Stimulated activated CD8-positive, alpha-beta memory T cell treated with anti-CD3 and anti-CD28 coated beads, Interleukin-15, amount 100 ng/mL, for 24 hours (primary cell): Measurements from ENCODE around the gene CCDC158.
"Not testable (repeated sequence)": the region's sequence is repeated elsewhere in the genome, so short reads cannot be mapped to it uniquely, and the experiment has no call there.

Source experiments
- DNase-seq: peaks from one replicate; pipeline ENCODE4 v3.0.0-alpha.2; 2020; ENCODE audit warnings: low read depth

The CCDC158 gene

DNA sequence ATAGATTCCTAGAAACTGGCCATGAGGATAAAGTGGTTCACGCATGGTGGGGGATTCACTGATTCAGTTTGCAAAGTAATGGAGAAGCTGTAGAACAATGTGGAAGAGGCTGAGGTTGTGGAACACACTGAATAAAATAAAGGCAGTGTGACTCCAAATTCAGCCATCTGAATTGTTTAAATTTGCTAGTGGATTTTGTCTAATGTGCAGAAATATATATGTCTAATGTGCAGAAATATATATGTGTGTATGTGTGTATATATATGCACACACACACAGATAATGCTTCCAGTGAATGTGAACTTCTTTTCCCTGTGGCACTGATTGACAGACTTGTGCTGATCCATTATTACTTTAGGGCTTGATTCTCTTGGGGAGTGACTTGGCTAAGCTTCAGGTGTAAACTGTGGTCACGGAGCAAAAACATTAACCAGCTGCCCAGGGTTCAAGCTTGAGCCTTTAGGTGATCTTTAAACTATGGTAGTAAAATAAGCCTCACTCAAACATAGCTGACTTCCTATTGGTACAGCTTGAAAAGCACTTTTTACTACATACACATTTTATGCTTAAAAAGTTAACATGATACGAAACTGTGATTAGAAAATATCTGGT is 110.9 kb downstream of the CCDC158 start:
- no peak for DNase-seq

DNA sequence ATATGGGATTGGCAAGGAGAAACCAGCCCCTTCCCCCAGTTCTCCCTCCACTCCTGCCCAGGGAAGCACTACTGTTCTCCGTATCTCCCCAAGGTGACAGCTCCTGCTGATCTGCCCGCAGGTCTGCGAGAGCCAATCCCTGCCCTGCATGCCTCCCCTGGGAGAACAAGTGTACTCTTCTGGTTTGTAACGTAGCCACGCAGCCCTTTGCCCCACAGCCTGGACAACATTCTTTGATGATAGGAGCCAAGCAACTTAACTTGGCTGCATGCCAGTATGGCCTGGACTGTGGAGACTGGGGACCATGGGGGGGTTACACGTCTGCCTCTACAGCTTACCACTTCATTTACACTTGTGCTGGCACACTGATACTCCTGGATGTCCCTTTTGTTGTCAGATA is 112.4 kb downstream of the CCDC158 start:
- no peak for DNase-seq

DNA sequence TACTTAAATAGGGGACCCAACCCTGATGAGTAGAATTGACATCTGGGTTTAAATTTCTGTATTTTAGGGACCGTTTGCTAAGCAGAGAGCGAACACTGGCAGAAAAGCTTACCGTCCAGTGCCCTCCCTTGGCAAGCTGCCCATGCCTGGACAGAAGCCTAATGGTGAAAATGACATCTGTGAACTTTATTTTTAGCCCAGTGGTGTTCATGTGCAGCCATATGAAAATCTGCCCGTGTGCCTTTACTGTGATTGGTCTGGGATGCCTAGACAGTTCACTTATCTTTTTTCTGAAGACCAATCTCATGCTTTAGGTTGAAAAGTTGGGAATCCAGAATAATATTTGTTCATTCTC is 113.3 kb downstream of the CCDC158 start:
- no peak for DNase-seq

DNA sequence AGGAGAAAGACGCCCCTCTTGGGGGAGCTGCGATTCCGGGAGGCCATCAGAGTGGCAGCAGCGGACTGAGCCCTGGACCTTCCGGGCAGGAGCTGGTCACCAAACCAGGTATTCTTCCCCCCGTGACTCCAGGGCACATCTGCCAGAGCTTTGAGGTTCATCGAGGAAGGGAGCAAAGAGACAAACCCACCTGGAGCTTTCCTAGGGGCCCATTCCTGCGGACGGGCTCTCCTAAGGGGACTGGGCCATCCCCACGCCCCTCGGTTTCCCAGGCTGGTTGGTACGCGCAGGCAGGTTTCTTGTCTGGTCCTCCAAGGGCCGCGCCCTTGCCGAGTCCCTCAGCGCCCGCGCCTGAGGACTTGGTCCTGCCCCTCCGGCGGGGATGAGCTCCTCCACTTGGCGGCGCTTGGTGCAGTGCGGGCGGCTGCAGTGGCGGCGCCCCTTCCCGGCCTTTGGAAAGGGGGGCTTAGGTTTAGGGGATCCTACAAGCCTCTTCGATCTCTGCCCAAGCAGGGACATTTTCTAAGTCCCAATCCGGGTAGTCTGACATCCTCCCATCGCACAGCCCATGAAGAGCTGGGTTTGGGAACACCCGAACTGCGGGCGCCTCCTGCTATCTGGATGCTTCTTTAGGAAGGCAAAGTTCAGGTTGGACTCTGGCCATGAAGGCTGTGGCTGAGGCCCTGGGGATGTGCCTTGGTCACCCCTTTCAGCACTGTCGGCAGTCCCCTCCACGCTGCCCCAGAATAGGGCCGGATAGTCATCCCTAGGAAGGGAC is 113.9 kb downstream of the CCDC158 start:
- DNase-seq, result no peak

DNA sequence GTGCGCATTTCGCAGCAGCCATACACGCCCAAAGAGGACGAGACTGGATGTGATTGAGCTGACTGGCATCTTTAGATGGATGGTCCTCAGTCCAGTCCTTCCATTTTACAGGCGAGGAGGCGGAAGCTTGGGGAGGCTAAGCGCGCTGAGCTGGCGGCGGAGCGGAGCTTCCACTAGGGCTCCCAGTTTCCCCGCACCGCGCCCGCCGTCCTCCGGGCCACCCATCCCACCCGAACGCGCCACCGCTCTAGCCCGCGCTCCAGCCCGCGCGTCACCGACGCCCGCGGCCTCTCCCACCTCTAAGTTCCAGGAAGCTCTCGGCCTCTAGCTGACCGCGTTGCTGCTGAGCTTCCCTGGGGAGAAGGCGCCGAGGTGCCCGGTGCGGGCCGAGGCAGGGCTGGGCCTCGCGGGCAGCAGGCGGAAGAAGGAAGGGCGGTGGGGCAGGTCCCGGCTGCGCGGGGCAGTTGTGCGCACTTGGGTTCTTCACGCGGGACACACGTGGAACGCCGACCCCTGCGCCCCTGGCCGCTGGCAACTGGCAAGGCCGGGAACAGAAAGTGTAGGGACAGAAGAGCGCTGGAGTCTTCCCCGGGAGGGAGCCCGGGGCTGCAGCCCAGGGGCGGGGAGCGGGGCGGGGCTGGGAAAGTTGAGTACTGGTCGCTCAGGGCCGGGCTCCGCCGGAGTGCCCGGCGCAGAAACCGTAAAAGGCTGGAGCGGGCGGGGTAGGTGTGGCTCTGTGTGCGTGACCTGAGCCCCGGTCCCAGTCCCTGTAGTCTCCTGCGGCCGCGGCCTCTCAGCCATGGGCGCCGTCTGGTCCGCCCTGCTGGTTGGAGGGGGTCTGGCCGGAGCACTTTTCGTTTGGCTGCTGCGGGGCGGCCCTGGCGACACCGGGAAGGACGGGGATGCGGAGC is 114.7 kb downstream of the CCDC158 start, which contains the start of gene STBD1:
TSS of gene STBD1 (plus strand) at position 763 of the 911 bp plus-strand sequence. CDS start at position 800, 37 bp downstream.
- no peak for DNase-seq

DNA sequence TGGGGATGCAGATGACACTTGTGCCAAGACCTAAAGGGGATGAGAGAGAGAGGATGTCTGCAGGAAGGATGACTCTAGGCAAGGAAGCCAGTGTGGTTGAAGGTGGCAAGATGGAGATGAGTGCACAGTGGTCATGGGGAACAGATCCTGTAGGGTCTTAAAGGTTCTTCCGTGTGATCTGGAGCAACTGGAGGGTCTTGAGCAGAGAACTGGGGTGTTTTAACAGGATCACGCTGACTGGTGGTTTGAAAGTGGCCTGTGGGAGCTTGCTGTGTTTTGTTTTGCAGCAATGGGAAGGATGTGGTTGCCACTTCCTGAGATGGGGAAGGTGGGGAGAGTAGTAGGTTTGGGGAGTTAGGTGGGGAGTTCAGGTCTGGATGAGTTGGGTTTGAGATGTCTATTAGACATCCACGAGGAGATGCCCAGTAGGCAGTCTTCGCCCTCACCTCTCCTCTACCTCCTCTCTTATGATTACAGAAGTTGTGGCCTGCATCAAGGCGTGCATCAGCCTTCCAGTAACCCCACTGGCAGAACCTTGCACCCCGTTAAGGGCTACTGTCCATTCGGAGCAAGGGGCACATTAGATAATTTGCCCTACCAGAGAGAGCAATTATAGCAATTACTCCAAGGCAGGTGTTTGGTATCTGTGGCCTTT is 115.8 kb downstream of the CCDC158 start:
- DNase-seq, result no peak

DNA sequence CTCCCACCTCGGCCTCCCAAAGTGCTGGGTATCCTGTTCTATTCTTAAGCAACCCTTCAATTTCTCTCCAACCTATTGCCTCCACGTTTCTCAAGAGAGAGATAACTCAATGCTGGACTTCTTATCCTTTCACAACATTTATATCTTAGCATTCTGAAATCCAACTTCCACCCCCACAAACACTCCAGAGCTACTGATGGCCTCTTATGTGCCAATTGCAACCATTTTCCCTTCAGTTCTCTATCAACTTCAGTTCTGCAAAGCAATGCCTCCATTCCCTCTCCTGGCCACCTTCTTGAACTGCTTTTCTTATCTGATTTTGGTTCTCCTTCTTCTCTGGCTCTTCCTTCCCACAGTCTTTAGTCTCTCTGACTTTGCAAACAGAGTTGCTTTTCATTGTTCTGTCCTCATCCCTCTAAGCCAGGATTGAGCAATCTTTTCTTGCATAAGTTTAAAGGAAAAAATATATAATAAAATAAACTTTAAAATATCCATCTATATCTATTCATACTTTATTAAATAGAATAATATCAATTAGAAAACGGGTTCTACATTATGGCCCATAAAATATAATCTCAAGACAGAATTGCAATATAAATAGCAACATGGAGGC is 118.0 kb downstream of the CCDC158 start:
- no peak for DNase-seq

DNA sequence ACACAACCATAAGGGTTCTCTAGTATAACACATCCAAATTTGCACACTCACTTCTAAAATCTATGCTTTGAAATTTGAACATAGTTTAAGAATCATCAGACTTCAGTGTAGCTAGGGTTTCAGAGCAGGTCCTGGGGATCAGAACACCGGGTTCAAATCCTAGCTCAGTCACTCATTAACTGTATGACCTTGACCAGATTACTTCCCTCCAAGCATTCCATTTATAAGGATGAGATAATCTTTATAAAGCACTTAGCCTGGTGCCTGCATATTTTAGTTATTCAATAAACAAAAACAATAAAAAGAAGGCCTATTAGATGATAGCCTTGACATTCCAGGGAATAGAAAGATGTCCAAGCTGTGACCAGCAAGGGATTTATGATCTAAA is 119.2 kb downstream of the CCDC158 start:
- DNase-seq, result no peak

DNA sequence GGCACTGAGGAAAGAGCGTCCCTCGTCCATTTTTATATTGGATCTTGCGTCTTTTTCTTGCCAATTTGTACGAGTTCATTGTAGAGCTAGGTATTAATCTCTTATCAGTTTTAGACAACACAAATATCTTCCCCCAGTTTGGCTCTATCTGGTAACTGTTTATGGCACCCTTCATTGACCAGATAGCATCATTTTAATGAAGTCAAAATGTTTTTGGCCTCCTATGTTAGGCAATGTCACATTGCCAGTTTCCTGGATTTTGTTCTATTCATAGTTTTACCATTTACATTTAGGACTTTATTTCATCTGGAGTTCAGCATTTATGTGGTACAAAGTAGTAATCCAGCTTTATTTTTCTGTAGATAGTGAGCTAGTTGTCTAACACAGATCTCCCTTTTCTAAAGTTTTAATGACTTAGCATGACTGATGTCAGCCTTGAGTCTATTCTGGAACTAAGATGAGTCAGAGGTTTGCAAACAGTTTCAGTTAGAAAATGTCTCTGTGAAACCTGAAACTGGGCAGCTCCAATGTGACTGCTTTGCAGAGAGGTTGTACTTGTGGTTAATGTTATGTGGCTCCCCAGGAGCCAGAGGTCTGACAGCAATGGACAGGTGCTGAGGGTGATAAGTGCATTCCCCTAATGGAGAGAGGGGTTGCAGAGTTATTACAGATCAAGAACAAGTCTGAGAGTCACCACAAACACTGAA is 119.7 kb downstream of the CCDC158 start:
- no peak for DNase-seq

DNA sequence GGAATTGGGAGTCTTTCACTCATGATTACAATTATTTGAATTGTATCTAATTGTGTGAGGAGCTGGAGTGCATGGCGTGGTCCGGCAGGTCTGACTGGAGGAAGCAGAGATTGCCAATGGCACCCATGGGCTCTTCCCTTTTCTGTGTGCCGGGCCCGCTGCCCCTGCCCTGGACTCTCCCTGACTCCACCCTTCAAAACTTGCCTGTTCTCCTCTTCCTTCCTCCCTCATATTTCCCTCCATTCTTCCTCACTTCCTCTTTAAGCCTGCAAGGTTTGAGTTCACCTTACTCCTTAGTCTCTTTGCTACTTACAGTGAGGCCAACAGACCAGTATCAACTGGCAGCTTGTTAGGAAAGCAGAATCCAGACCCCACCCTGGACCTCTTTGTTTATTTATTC is 120.9 kb downstream of the CCDC158 start:
- no peak for DNase-seq

DNA sequence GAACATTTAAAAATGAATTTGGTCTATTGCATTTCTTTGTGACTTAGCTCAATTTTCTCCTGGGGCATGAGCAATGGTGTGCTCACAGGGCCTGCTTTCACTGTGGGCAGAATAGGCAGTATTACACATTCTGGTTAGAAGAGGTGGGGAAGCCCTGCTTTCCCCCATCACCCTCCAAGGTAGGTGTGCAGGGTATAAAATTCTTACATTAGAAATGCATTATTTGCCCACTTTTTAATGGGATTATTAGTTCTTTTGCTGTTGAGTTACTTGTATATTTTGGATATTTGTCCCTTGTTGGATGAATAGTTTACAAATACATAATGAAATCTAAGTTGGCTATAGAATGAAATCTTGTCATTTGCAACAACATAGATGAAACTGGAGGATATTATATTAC is 122.7 kb downstream of the CCDC158 start:
- no peak for DNase-seq

DNA sequence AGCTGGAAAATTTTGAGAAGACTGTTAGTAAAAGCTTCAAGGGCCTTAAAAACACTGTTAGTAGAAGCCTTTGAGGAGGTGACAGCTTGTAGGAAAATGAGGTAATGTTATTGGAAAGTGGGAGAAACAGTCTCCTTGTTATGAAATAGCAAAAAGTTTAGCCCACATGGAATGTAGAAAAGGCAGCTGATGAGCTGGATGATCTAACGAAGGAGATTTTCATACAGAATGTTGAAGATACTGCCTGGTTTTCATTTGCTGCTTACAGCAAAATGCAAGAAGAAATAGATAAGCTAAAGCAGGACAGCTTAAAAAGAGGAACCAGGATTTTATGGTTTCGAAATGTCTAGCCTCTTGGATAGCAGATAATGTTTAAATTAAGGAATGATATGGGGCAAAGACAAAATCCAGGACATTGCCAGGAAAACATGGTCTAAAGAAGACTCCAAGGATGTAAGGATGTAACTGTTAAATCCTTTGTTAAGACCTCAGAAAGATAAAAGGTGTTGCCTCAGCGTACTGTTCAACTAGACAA is 124.6 kb downstream of the CCDC158 start:
- DNase-seq, result no peak

DNA sequence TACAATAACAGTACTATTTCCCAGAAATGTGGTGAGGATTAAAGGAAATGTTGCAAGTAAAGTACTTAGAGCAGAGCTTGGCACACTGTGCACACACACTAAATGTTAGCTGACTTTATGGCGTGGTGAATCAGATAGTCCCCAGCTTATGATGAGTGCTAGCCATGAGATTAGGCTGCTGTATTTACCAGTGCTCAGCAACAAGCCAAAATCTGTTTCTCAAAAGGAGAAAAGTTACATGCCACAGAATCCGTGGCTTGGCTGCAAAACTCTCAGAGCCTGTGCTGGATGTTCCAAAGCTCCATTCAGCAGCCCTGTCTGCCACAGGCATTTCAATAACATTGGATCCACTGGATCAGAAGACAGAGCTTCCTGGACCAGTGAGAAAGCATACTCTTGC is 127.2 kb downstream of the CCDC158 start:
- no peak for DNase-seq

DNA sequence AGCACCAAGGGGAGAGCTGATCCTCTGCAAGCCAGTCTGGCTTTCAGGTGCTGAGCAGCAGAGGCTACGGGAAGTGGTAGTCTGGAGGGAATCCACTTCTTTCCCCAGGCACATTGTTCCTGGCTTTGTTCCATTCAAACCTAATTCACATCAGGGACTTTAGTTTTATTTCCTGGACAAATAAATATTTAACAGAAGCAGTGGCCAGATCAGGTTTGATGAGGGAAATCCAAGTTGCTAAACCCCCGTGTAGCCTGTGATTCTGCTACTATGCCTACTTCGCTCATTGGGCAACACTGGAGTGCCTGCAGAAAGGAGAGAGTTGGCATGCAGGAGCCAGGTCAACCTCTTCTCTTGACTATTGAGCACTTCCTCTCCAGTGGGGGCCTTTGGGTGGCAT is 128.2 kb downstream of the CCDC158 start:
- no peak for DNase-seq

DNA sequence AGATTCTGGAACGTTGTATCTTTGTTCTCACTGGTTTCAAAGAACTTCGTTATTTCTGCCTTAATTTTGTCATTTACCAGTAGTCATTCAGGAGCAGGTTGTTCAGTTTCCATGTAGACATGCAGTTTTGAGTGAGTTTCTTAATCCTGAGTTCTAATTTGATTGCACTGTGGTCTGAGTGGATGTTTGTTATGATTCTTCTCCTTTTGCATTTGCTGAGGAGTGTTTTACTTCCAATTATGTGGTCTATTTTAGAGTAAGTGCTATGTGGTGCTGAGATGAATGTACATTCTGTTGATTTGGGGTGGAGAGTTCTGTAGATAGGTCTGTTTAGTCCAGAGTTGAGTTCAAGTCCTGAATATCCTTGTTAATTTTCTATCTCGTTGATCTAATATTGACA is 133.1 kb downstream of the CCDC158 start:
- DNase-seq, result not testable (repeated sequence)

DNA sequence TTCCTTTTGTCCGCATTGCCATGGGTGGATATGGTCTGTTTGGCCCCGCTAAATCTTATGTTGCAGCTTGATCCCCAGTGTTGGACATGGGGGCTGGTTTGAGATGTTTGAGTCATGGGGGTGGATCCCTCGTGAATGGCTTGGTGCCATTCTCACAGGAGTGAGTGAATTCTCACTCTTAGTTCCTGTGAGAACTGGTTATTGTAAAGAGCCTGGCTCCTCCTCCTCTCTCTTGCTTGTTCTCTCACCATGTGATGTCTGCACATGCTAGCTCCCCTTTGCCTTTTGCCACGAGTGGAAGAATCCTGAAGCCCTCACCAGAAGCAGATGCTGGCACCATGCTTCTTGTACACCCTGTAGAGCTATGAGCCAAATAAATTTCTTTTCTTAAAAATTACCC is 137.0 kb downstream of the CCDC158 start:
- no peak for DNase-seq

DNA sequence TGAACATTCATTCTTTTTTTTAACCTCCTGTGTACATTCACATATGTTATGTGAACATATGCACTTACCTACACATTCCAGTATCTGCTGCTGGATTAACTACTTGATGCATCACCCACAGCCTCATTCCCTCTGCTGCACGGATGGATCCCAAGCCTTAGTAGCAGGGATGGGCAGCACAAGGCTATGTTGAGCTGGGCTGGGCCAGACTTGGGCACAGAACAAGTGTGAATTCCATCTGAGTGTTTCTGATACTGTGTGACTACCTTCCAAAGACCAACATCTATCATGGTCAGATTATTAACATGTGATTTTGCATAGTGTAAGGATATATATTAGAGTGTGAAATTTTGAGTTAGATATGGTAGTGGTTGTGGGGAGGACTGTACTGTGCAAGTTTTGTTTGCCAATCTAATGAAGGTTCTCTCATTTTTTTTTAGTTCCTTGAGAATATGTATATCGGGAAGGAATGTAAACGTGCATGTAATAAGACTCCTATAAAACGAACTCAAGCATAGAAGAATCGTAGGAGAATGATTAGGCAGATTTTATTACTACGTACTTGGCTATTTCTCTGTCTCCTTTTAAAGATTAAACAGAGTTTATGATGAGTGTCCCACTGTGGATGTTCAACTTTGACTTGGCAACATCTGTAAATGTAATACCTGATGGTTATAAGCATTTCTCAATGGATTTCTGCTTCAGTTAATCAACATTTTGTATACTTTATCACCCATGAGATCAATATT is 137.8 kb downstream of the CCDC158 start:
- DNase-seq, result no peak

DNA sequence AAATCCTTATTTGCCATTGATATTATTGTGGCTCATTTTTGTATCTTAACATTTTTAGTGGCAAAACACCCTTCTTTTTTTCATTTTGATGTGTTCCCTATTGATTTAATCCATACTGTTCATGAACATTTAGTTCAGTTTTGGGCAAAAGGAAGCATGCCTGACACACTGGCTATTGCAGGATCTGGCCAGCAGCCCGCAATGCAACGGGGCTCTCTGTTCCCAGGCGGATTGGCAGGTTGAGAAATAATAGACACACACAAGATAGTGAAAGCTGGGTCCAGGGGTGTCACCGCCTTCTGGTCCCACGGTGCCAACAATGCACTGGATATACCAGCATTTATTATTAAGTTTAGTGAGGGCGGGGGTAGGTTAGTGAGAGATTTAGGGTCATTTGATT is 139.3 kb downstream of the CCDC158 start:
- DNase-seq, result not testable (repeated sequence)

DNA sequence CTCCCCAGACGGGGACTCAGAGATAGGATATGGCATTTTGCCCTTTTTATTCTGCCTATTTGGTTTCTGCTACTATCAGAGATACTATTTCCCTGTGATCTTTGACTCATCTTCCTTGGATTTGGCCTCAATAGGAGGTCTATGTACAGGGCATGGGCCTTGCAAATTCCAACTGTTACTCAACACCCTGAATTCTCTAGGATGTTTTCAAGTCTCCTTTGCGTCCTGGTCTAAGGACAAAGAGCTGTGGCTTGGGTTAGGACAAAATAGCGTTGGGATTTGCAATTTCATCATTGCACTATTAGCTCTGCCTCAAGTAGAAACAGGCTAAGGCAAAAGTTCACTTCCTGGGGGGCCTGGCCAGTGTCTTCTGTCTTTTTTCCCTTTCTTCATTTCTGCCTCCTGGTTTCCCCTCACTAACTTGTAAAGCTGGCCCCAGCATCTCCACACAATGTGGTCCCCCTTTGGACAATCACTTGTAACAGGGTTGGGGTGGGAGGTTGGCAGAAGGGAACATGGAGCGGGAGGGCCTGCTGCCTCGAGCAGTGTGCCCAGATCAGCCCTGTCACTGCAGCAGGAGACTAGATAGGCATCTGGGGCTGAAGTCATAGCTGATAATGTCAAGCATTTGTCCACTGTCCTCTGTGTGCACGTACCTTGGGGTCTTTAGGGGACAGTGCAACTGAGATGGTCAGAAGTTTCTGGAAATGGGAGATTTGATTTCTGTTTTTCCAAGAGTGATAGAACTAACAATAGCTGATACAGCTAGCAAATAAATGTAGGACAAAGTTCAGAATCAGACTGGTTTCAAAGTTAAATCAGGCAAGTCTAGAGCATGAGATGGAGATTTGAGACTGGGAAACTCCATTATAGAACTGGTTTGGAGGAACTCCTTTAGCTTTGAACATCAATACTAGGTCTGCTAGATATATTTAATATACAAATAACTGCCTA is 140.2 kb downstream of the CCDC158 start:
- DNase-seq, result no peak
